GM10248 (cell line): ENCODE data around the gene CEP112.

ENCODE experiments used
- CTCF ChIA-PET: fragments of 300-600 bp; sonication (Branson Sonifier 250); formaldehyde crosslinking; extraction: SDS; loops from one replicate; lab custom pipeline; 2021; ENCODE audit warnings: antibody characterized with exemption; lab: Yijun Ruan, JAX
- POLR2A ChIA-PET: fragments of 350-650 bp; sonication (Branson Sonifier 250); formaldehyde crosslinking; extraction: SDS; loops from one replicate; lab custom pipeline; 2020; ENCODE audit warnings: antibody characterized with exemption; lab: Yijun Ruan, JAX
- DNase-seq: peaks from one replicate; pipeline ENCODE4 v3.0.0; 2012; ENCODE audit errors: extremely low spot score
- TF ChIP-seq, protein P1 (sequence below): IDR thresholded peaks from 2 replicates; pipeline ENCODE4 v1.5.1; 2012; ENCODE audit warnings: mild to moderate bottlenecking, low read depth; ENCODE audit errors: extremely low read depth, missing control alignments, control extremely low read depth

The CEP112 gene

DNA sequence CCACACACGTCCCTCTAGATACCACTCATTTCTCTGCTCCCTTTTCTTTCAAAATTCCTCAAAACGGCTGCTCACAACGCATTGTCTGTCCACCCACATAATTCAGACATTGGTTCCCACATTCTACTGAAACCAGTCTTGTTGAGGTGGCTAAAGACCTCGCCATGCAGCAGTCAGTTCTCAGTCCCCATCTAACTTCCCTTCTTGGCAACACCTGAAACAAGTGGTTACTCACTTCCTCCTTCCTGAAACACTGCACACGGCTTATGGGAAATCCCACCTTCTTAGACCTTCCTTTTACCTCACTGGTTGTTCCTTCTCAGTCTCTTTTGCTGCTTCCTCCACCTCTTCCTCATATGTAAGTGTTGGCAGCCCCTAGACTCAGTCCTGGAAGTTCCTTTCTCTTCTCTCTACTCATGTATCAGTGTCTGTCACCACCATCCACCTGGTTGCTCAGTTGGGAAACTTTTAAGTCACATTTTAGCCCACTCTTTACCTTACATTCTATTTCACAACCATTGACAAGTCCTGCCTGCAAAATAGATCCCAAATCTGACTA, 277.1 kb downstream of the CEP112 start:
- CTCF ChIA-PET: no interaction called here
- TF ChIP-seq, protein P1, sequence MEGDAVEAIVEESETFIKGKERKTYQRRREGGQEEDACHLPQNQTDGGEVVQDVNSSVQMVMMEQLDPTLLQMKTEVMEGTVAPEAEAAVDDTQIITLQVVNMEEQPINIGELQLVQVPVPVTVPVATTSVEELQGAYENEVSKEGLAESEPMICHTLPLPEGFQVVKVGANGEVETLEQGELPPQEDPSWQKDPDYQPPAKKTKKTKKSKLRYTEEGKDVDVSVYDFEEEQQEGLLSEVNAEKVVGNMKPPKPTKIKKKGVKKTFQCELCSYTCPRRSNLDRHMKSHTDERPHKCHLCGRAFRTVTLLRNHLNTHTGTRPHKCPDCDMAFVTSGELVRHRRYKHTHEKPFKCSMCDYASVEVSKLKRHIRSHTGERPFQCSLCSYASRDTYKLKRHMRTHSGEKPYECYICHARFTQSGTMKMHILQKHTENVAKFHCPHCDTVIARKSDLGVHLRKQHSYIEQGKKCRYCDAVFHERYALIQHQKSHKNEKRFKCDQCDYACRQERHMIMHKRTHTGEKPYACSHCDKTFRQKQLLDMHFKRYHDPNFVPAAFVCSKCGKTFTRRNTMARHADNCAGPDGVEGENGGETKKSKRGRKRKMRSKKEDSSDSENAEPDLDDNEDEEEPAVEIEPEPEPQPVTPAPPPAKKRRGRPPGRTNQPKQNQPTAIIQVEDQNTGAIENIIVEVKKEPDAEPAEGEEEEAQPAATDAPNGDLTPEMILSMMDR: no peak
- POLR2A ChIA-PET: no interaction called here
- DNase-seq: peak; percentile 65

DNA sequence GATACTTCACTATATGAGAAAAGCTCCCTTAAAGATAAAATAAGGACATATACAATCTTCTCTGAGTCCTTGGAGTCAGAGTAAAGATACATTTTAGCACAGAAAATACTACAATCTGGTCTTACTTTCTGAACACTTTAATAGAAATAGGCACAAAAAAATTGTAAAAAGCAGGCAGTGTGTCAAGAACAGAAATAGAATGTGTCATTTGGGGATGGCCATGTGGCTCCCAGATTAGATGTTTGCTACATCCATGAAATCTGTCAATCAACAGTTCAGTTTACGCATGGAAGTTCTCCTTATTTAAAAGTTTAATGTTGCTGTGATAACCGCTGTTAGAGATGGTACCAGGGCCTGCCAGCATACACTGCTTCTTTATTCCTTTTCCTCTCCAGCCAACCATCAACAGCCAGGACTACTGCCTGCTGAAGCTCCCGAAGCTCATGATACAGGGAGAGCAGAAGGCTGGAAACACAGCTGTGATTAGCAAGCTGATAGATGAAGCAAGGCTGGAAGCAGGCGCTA, 278.5 kb downstream of the CEP112 start:
- POLR2A ChIA-PET: no interaction called here
- TF ChIP-seq, protein P1: no peak
- DNase-seq: no peak
- CTCF ChIA-PET: no interaction called here

DNA sequence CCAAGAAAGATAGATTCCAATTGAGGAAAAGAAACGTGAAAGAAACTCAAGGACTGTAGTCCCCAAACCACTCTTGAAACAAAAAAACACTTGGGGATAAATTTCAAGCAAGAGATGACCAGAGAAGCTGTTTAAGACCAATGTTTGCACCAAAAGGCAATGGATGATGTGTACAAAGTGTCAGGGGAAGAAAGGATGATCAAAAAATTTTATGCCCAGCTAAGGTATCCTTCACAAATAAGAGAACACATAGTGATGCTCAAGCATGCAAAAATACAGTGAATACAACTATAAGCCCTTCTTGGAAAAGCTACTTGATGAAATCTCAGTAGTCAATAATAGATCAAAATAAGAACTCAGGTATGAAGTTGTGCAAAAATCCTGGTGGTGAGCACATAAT, 281.1 kb downstream of the CEP112 start:
- TF ChIP-seq, protein P1: no peak
- CTCF ChIA-PET: no interaction called here
- POLR2A ChIA-PET: no interaction called here
- DNase-seq: no peak

DNA sequence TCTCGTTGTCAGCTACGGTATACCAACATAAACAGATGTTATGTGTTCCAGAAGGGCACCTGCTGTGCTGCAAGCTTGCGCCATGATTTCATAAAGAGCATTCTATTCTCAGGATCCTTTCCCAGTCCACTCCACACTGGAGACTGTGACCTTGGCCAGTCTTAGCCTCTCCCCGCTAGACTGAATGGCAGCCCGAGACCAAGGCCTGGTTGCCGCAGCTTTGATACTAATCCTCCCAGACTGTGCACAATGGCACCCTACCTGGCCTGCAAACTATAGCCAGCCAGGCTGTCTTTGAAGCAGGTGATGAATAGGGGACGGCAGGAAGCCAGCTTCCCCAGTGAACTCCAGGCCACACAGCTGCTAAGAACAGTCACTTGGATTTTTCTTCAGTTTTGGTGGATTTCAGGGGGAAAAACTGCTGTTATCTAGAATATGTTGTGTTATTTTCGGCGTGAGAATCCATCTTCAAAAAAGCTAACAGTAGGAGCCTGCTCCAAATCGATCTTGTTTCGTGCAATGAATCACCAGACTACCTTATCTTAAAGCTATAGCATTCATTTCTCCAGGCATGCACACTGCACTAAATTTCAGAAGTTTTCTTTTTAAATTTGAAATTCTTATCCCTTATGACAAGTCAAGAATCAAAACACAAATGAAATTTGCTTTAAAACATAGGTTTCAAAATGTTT, 289.0 kb downstream of the CEP112 start:
- DNase-seq: no peak
- POLR2A ChIA-PET: no interaction called here
- TF ChIP-seq, protein P1: no peak
- CTCF ChIA-PET: no interaction called here

DNA sequence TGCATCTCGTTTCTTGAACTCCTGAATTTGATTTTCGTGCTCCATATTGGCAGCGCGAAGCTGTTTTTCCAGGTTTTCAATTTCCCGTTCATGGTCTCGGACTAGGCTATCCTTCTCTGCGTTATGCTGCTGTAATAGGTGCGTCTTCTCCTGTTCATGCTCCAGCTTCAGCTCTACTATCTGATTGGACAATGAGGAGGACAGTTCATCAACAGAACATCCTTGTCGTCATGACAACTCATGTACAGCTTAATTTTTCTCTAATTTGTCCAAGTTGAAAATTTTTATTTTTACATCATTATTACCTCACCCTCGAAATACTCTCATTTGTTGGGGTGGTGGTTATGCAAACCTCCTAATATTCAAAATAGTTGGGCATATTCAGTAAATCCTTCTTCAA, 289.8 kb downstream of the CEP112 start:
- no peak for DNase-seq
- CTCF ChIA-PET: interaction anchor here (1.5 kb wide), 1 partner anchor 15 kb away, joined by 3 read pairs; no protein-coding TSS in a partner anchor
- POLR2A ChIA-PET: no interaction called here
- TF ChIP-seq, protein P1: no peak

DNA sequence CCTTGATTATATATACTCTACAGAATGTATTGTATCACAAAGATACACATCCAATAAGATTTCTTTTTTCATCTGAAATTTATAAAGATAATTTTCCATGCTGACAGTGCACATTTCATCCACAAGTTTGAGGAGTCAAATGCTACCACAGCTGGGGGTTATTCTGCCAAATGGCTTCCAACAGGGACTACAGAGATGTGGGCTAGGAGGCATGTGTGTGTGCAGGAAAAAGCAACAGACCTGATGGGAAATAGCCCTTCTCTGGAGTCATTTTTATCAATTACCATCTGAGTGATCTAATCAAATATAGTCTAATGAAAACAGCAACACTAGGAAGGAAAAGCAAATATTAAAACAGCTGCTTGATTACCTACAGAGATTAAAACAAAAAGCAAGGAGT, 290.5 kb downstream of the CEP112 start:
- DNase-seq: no peak
- ChIA-PET POLR2A (no interaction called here), CTCF (interaction anchor here (1.5 kb wide), 1 partner anchor 14 kb away, joined by 3 read pairs; no protein-coding TSS in a partner anchor)
- TF ChIP-seq, protein P1: no peak
